Left ventricle myocardium inferior (tissue), 1 donor: Measurements from ENCODE around the gene LCN1. TPM values are rescaled to one million over a fixed set of nuclear protein-coding genes. Genes with fewer than 3 reads are reported as not detected.

ENCODE experiments used
- DNase-seq: peaks from one replicate; pipeline ENCODE4 v3.0.0-alpha.2; 2020
- H3K27ac ChIP-seq: fragments of 200-600 bp; replicated peaks from 2 replicates; pipeline ENCODE4 v1.8.0; 2021
- H3K27me3 ChIP-seq: fragments of 200-600 bp; 2 replicates; pipeline ENCODE4 v1.8.0; 2021; ENCODE audit warnings: low read depth
- H3K36me3 ChIP-seq: fragments of 200-600 bp; 2 replicates; pipeline ENCODE4 v1.8.0; 2021
- H3K4me1 ChIP-seq: fragments of 200-600 bp; 2 replicates; pipeline ENCODE4 v1.8.0; 2021
- H3K4me3 ChIP-seq: fragments of 200-600 bp; 2 replicates; pipeline ENCODE4 v1.8.0; 2021; ENCODE audit warnings: mild to moderate bottlenecking, moderate library complexity
- H3K9me3 ChIP-seq: fragments of 200-600 bp; replicated peaks from 2 replicates; pipeline ENCODE4 v1.8.0; 2021
- intact Hi-C: fragments of 100-400 bp; cut with micrococcal nuclease; formaldehyde crosslinking; loops from one replicate; pipeline ENCODE4 v1.11.0; 2022
- total RNA-seq: library from RNA; stranded (reverse); fragmentation: NEBNext Ultra II Directional; extraction: Animal tissue kit (Norgen Biotek cat#: 25700); gene quantifications from one replicate; pipeline ENCODE4 v1.2.1, GENCODE V29; 2021
- TF ChIP-seq, protein P1 (sequence below): fragments of 200-600 bp; IDR thresholded peaks from 2 replicates; pipeline ENCODE4 v1.8.0; 2021; ENCODE audit warnings: antibody characterized with exemption, mild to moderate bottlenecking, borderline replicate concordance
- donor health status: DM: no; HTN: yes; CAD: no; lungs with severe emphysema.

LCN1 gene
- total RNA-seq, 1 donor from 2014 or later, result not detected

GRCh38 chr9:135559606-135560005 is 38.4 kb downstream of the LCN1 start:
- no peaks in the 10 kb centered on the region for H3K4me1 ChIP-seq
- TF ChIP-seq, protein P1, sequence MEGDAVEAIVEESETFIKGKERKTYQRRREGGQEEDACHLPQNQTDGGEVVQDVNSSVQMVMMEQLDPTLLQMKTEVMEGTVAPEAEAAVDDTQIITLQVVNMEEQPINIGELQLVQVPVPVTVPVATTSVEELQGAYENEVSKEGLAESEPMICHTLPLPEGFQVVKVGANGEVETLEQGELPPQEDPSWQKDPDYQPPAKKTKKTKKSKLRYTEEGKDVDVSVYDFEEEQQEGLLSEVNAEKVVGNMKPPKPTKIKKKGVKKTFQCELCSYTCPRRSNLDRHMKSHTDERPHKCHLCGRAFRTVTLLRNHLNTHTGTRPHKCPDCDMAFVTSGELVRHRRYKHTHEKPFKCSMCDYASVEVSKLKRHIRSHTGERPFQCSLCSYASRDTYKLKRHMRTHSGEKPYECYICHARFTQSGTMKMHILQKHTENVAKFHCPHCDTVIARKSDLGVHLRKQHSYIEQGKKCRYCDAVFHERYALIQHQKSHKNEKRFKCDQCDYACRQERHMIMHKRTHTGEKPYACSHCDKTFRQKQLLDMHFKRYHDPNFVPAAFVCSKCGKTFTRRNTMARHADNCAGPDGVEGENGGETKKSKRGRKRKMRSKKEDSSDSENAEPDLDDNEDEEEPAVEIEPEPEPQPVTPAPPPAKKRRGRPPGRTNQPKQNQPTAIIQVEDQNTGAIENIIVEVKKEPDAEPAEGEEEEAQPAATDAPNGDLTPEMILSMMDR, result no peak
- H3K36me3 ChIP-seq, result no peaks in the 10 kb centered on the region
- peaks cover 5% of the 10 kb centered on the region for H3K9me3 ChIP-seq
- peaks cover 48% of the 10 kb centered on the region for H3K27me3 ChIP-seq
- H3K27ac ChIP-seq, result no peak overlapping the region
- intact Hi-C loops, result no loop called here
- DNase-seq, result no peak
- no peak overlapping the region for H3K4me3 ChIP-seq

DNA sequence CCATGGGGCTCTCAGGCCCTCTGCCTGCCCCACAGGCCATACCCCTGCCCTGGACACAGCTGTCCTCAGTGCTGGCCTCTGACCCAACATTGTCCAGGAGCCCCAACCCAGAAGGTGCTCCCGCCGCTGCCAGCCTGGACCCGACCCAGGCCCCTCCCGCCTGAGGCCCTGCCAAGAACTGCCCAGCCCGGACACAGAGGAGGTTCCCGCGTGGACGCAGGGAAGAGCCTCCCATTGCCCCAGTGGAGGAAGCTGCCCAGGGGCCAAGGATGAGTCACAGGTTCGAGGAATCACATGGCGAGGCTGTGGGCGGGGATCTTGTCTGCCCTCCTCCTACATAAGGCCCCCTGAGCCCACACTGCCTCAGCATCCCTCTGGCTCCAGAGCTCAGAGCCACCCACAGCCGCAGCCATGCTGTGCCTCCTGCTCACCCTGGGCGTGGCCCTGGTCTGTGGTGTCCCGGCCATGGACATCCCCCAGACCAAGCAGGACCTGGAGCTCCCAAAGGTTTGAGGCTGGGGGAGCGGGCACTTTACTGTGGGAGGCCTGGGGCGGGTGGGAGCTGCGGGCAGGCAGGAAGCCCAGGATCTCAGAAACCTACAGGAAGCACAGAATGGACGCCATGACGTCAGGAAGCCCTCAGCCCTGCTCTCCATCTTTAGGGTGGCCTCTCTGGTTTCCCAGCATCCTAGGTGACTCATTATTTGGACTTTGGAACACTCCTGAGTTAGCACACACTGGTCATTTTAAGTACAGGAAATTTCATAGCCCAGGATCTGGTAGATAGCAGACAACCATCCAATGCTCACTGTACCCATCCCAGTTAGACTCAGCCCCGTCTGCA is 40.4 kb downstream of the LCN1 start, which contains the start of gene PAEP:
PAEP (plus strand) TSS at position 366 of the 844 bp plus-strand sequence.
- Histone ChIP-seq H3K9me3 (no peaks in the 10 kb centered on the region), H3K27ac (no peak within 1 kb of the TSS), H3K4me1 (no peaks in the 10 kb centered on the region), H3K27me3 (peaks cover 68% of the 10 kb centered on the region), H3K4me3 (no peak within 1 kb of the TSS), H3K36me3 (no peaks in the 10 kb centered on the region)
- intact Hi-C loops, result no loop called here
- TF ChIP-seq, protein P1, result no peak
- no peak for DNase-seq

DNA sequence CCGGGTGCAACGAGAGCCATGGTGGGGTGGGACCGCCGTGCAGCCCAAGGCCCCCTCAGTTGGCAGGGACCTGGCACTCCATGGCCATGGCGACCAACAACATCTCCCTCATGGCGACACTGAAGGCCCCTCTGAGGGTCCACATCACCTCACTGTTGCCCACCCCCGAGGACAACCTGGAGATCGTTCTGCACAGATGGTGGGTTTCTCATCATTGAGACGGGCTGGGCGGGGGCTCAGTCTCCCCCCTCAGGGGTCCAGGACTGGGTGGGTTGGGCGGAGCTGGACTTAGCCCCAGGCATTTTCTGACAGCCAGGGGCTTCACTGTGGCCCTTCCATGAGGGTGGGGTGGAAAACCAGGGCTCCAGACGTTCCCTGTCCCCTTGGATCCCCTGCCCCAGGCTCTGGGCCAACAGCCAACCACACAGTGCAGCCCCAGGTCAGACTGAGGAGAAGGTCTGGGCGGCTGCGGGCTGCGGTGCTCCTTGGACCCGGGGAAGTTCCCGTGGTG is 41.0 kb downstream of the LCN1 start:
- Histone ChIP-seq H3K9me3 (no peaks in the 10 kb centered on the region), H3K4me1 (no peaks in the 10 kb centered on the region), H3K36me3 (no peaks in the 10 kb centered on the region), H3K27ac (no peak overlapping the region), H3K4me3 (no peak overlapping the region), H3K27me3 (peaks cover 75% of the 10 kb centered on the region)
- intact Hi-C loops, result no loop called here
- DNase-seq, result no peak
- TF ChIP-seq, protein P1, result no peak

GRCh38 chr9:135563039-135563476 is 41.8 kb downstream of the LCN1 start:
- Histone ChIP-seq H3K27ac (no peak overlapping the region), H3K4me3 (no peak overlapping the region), H3K4me1 (no peaks in the 10 kb centered on the region), H3K27me3 (peaks cover 78% of the 10 kb centered on the region), H3K36me3 (no peaks in the 10 kb centered on the region), H3K9me3 (no peaks in the 10 kb centered on the region)
- no peak for DNase-seq
- intact Hi-C loops, result no loop called here
- TF ChIP-seq, protein P1, result no peak

DNA sequence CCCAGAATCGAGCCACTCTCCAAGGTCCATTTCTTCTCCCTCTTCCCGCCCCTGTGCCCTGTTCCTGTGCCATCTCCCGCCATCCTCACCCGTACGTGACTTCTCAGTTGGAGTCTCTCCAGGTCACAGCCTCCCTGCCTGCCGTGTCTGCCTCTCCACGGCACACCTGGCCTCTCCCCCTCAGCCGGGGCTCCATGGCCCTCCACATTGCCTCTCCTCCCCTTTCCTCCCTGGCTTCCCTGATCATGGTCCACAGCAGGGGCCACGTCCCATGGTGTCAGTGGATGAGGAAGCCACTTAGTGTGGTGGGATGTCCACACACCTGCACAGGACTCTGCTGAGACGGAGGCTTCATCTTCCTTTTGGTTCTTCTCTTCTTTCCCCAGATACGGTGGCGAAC is 42.6 kb downstream of the LCN1 start:
- TF ChIP-seq, protein P1, result no peak
- Histone ChIP-seq H3K36me3 (no peaks in the 10 kb centered on the region), H3K27me3 (peaks cover 78% of the 10 kb centered on the region)

More for the DNA sequence above, 42.6 kb downstream of the LCN1 start:
- intact Hi-C loops, result no loop called here
- no peaks in the 10 kb centered on the region for H3K4me1 ChIP-seq
- DNase-seq, result no peak
- H3K27ac ChIP-seq, result no peak overlapping the region
- H3K4me3 ChIP-seq, result no peak overlapping the region
- H3K9me3 ChIP-seq, result peaks cover 3% of the 10 kb centered on the region
